Glutamatergic neuron (in vitro differentiated cells): ENCODE results near the gene PIN1. TPM values are rescaled to one million over a fixed set of nuclear protein-coding genes. Genes with fewer than 3 reads are reported as not detected.

Experiments used
- DNase-seq: peaks from one replicate; pipeline ENCODE4 v3.0.0; 2022
- H3K27ac Mint-ChIP-seq: one replicate; pipeline ENCODE4 v1.8.0; 2020; ENCODE audit warnings: mild to moderate bottlenecking, mixed read lengths, inconsistent platforms; ENCODE audit not compliant: unreplicated experiment
- H3K27me3 Mint-ChIP-seq: one replicate; pipeline ENCODE4 v1.8.0; 2020; ENCODE audit warnings: mild to moderate bottlenecking, moderate library complexity, mixed read lengths, inconsistent platforms; ENCODE audit not compliant: unreplicated experiment
- H3K36me3 Mint-ChIP-seq: one replicate; pipeline ENCODE4 v1.8.0; 2020; ENCODE audit warnings: mild to moderate bottlenecking, mixed read lengths, inconsistent platforms; ENCODE audit not compliant: unreplicated experiment
- H3K4me1 Mint-ChIP-seq: one replicate; pipeline ENCODE4 v1.8.0; 2020; ENCODE audit warnings: mild to moderate bottlenecking, low read depth, mixed read lengths, inconsistent platforms; ENCODE audit not compliant: unreplicated experiment
- H3K4me3 Mint-ChIP-seq: one replicate; pipeline ENCODE4 v1.8.0; 2020; ENCODE audit warnings: mild to moderate bottlenecking, mixed read lengths, inconsistent platforms; ENCODE audit not compliant: unreplicated experiment
- H3K9me3 Mint-ChIP-seq: one replicate; pipeline ENCODE4 v1.8.0; 2020; ENCODE audit warnings: mild to moderate bottlenecking, moderate library complexity, mixed read lengths, inconsistent platforms; ENCODE audit not compliant: unreplicated experiment
- CTCF ChIP-seq: fragments of 200-600 bp; sonication (generic); IDR thresholded peaks from one replicate; pipeline ENCODE4 v1.5.0; 2021; ENCODE audit not compliant: partially characterized antibody, unreplicated experiment
- total RNA-seq: library from RNA; stranded (reverse); fragmentation: NEBNext Ultra II Directional; extraction: Animal tissue kit (Norgen Biotek cat#: 25700); gene quantifications from one replicate; pipeline ENCODE4 v1.2.1, GENCODE V29; 2021; ENCODE audit not compliant: unreplicated experiment

The PIN1 gene
- total RNA-seq, 1 donor from 2014 or later = 110 TPM

- Mint-ChIP-seq H3K27ac (peak overlapping the region; percentile 31), H3K27me3 (peaks cover 5% of the 10 kb centered on the region), H3K4me3 (peak overlapping the region; percentile 90), H3K9me3 (peaks cover 7% of the 10 kb centered on the region), H3K4me1 (peaks cover 6% of the 10 kb centered on the region), H3K36me3 (no peaks in the 10 kb centered on the region)
- no peak for DNase-seq
- TF ChIP-seq CTCF = no peak
Observed at GRCh38 chr19:9834307-9834725, 802 bp upstream of the PIN1 start.

- Mint-ChIP-seq H3K4me3 (peak overlapping the region; percentile 87), H3K4me1 (peaks cover 6% of the 10 kb centered on the region), H3K27ac (peak overlapping the region; percentile 78), H3K9me3 (peaks cover 7% of the 10 kb centered on the region), H3K27me3 (peaks cover 5% of the 10 kb centered on the region), H3K36me3 (no peaks in the 10 kb centered on the region)
- no peak for TF ChIP-seq CTCF
- no peak for DNase-seq
Observed at GRCh38 chr19:9835507-9835949, 410 bp downstream of the PIN1 start.

GRCh38 chr19:9836021-9836420, 903 bp downstream of the PIN1 start:
- Mint-ChIP-seq H3K27ac (peak overlapping the region; percentile 78), H3K27me3 (peaks cover 5% of the 10 kb centered on the region), H3K4me3 (peak overlapping the region; percentile 87), H3K4me1 (peaks cover 6% of the 10 kb centered on the region), H3K9me3 (peaks cover 7% of the 10 kb centered on the region), H3K36me3 (no peaks in the 10 kb centered on the region)
- TF ChIP-seq CTCF = no peak
- no peak for DNase-seq

GRCh38 chr19:9838324-9838723, 3.2 kb downstream of the PIN1 start:
- no peak overlapping the region for H3K27ac Mint-ChIP-seq

GRCh38 chr19:9839415-9839814, 4.3 kb downstream of the PIN1 start:
- peaks cover 4% of the 10 kb centered on the region for H3K27me3 Mint-ChIP-seq
- H3K9me3 Mint-ChIP-seq = peaks cover 6% of the 10 kb centered on the region
- no peaks in the 10 kb centered on the region for H3K36me3 Mint-ChIP-seq
- no peak for TF ChIP-seq CTCF
- no peak for DNase-seq
- H3K27ac Mint-ChIP-seq = no peak overlapping the region
- no peak overlapping the region for H3K4me3 Mint-ChIP-seq
- H3K4me1 Mint-ChIP-seq = peaks cover 3% of the 10 kb centered on the region

More at GRCh38 chr19:9838324-9838723, 3.2 kb downstream of the PIN1 start:
- Mint-ChIP-seq H3K9me3 (peaks cover 7% of the 10 kb centered on the region), H3K27me3 (peaks cover 5% of the 10 kb centered on the region), H3K36me3 (no peaks in the 10 kb centered on the region), H3K4me3 (no peak overlapping the region), H3K4me1 (peaks cover 6% of the 10 kb centered on the region)
- TF ChIP-seq CTCF = no peak
- DNase-seq = no peak
